Smooth muscle cell (in vitro differentiated cells): ENCODE measurements around the gene EVL. TPM values are rescaled to one million over a fixed set of nuclear protein-coding genes. Genes with fewer than 3 reads are reported as not detected.

Experiments used
- DNase-seq: peaks from one replicate; lab custom pipeline; 2025; ENCODE audit not compliant: unreplicated experiment; lab: John Stamatoyannopoulos, UW
- H2AFZ ChIP-seq: fragments of 200-600 bp; sonication (generic); 2 replicates; pipeline ENCODE4 v1.6.0; 2016; ENCODE audit warnings: antibody characterized with exemption, low read depth, mild to moderate bottlenecking
- H3F3A ChIP-seq: fragments of 200-600 bp; sonication (generic); 2 replicates; pipeline ENCODE4 v1.6.0; 2017; ENCODE audit warnings: antibody characterized with exemption, low read depth
- H3K27ac ChIP-seq: fragments of 200-600 bp; sonication (generic); 2 replicates; pipeline ENCODE4 v1.5.1; 2016; ENCODE audit warnings: low read depth, mild to moderate bottlenecking
- H3K27me3 ChIP-seq: fragments of 200-600 bp; sonication (generic); 2 replicates; pipeline ENCODE4 v1.6.1; 2016; ENCODE audit warnings: low read depth, mild to moderate bottlenecking
- H3K36me3 ChIP-seq: fragments of 200-600 bp; sonication (generic); 2 replicates; pipeline ENCODE4 v1.5.1; 2016; ENCODE audit warnings: low read depth
- H3K4me1 ChIP-seq: fragments of 200-600 bp; sonication (generic); 2 replicates; pipeline ENCODE4 v1.5.1; 2016; ENCODE audit warnings: low read depth
- H3K4me2 ChIP-seq: fragments of 200-600 bp; sonication (generic); 2 replicates; pipeline ENCODE4 v1.6.0; 2016; ENCODE audit warnings: mild to moderate bottlenecking
- H3K4me3 ChIP-seq: fragments of 200-600 bp; sonication (generic); 2 replicates; pipeline ENCODE4 v1.5.1; 2016; ENCODE audit warnings: mild to moderate bottlenecking
- H3K79me2 ChIP-seq: fragments of 200-600 bp; sonication (generic); 2 replicates; pipeline ENCODE4 v1.6.0; 2016; ENCODE audit warnings: low read depth, mild to moderate bottlenecking
- H3K9ac ChIP-seq: fragments of 200-600 bp; sonication (generic); 2 replicates; pipeline ENCODE4 v1.6.0; 2016; ENCODE audit warnings: low read depth
- H3K9me3 ChIP-seq: fragments of 200-600 bp; sonication (generic); replicated peaks from 2 replicates; pipeline ENCODE4 v1.5.1; 2016; ENCODE audit warnings: low read depth
- H4K20me1 ChIP-seq: fragments of 200-600 bp; sonication (generic); 2 replicates; pipeline ENCODE4 v1.6.0; 2016; ENCODE audit warnings: low read depth
- CTCF ChIP-seq: fragments of 200-600 bp; sonication (generic); IDR thresholded peaks from 2 replicates; pipeline ENCODE4 v1.5.1; 2017; ENCODE audit warnings: borderline replicate concordance, mild to moderate bottlenecking, antibody characterized with exemption; ENCODE audit not compliant: insufficient read depth, poor library complexity, severe bottlenecking
- WGBS: methylation state at CpG from one replicate; pipeline ENCODE4 v1.1.7; 2016; ENCODE audit warnings: low lambda C conversion rate; 5-methylcytosine and 5-hydroxymethylcytosine counted together
- polyA plus RNA-seq: library from polyadenylated mRNA; unstranded; fragments of >200 nt; fragmentation: Nextera tagmentation; extraction: Ambion mirVana; gene quantifications from 2 replicates; pipeline ENCODE4 v1.2.1, GENCODE V29; 2016
- total RNA-seq: library from RNA; depleted of rRNA; stranded (reverse); fragments of >200 nt; gene quantifications from 2 replicates; pipeline ENCODE4 v1.2.3, GENCODE V29; 2014

Gene EVL
- total and polyA plus RNA-seq, 2 experiments from 2014 or later: 19.5 to 26.3 TPM

DNA sequence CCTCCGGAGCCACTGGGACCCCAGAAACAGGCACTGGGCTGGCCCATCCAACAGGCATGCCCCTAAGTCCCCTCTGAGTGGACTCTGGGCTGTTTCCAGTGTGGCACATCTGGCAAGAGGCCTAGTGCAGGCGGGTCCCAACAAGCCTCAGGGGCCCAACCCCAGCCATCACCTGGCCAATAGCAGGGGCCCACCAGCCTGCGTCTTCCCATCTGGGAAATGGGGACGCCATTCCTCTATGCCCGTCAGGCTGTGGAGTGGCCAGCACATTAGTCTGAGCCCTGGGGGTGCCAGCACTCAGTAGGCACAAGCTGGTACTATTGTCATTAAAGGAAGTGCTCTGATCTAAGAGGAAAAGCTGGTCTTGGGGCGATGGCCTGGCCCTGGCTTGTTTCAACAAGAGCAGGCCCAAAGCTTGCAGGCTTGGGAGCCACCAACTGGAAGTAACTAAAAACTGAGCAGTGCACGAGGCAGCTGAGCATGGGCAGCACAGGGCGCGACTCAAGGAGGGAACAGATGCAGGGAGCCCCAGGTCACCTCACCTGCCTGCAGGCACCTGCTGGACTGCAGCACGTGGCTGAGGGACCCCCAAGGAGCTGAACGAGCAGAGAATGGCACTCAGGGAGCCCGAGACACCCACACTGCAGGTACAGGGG, 85.8 kb downstream of the EVL start:
- Histone ChIP-seq H3K9ac (no peak overlapping the region), H3K4me2 (no peak overlapping the region), H3K27me3 (no peaks in the 10 kb centered on the region), H3K4me3 (no peak overlapping the region), H2AFZ (no peak overlapping the region), H4K20me1 (no peaks in the 10 kb centered on the region), H3F3A (no peaks in the 10 kb centered on the region), H3K79me2 (no peaks in the 10 kb centered on the region), H3K36me3 (no peaks in the 10 kb centered on the region), H3K4me1 (peaks cover 3% of the 10 kb centered on the region), H3K27ac (no peak overlapping the region), H3K9me3 (no peaks in the 10 kb centered on the region)
- TF ChIP-seq CTCF: no peak
- 91% methylated on average over 12 of the region's 12 CpGs for WGBS
- DNase-seq: no peak

- no peaks in the 10 kb centered on the region for H3F3A ChIP-seq
- peaks cover 3% of the 10 kb centered on the region for H3K4me1 ChIP-seq
- H3K4me3 ChIP-seq: no peak overlapping the region
- no peaks in the 10 kb centered on the region for H4K20me1 ChIP-seq
- peaks cover 9% of the 10 kb centered on the region for H3K27me3 ChIP-seq
- no peak overlapping the region for H3K4me2 ChIP-seq
- WGBS: 96% methylated on average over 10 of the region's 10 CpGs
- no peak for TF ChIP-seq CTCF
- H3K9ac ChIP-seq: no peak overlapping the region
- no peaks in the 10 kb centered on the region for H3K79me2 ChIP-seq
- no peak for DNase-seq
- H3K9me3 ChIP-seq: no peaks in the 10 kb centered on the region
- H3K27ac ChIP-seq: no peak overlapping the region
- no peak overlapping the region for H2AFZ ChIP-seq
- H3K36me3 ChIP-seq: no peaks in the 10 kb centered on the region
Measured at GRCh38 chr14:100152091-100152490, 86.9 kb downstream of the EVL start.

DNA sequence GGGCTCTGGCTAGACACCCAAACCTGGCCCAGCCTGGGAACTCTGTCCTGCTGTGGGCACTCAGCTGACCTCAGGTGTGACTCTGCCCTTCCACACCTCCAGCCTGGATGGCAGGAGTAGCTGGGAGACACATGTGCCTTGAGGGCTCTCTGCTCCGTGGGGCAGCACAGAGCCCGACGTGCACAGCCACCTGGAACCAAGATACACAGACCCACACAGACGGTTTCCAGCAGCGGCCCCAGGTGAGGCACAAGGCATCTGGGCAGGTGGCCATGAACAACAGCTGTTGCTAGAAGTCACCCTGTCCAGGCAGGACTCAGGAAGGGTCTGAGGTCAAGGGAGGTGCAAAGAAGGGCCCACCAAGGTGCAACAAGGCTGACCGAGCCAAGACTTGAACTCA, 88.3 kb downstream of the EVL start:
- 96% methylated on average over 6 of the region's 6 CpGs for WGBS
- no peaks in the 10 kb centered on the region for H4K20me1 ChIP-seq
- TF ChIP-seq CTCF: no peak
- H3K9ac ChIP-seq: no peak overlapping the region
- no peaks in the 10 kb centered on the region for H3K79me2 ChIP-seq
- no peak overlapping the region for H2AFZ ChIP-seq
- H3K27me3 ChIP-seq: peaks cover 23% of the 10 kb centered on the region
- H3K4me1 ChIP-seq: peaks cover 3% of the 10 kb centered on the region
- H3F3A ChIP-seq: no peaks in the 10 kb centered on the region
- no peak overlapping the region for H3K27ac ChIP-seq
- no peak for DNase-seq
- H3K9me3 ChIP-seq: no peaks in the 10 kb centered on the region
- H3K36me3 ChIP-seq: no peaks in the 10 kb centered on the region
- H3K4me3 ChIP-seq: no peak overlapping the region
- H3K4me2 ChIP-seq: no peak overlapping the region

- H3K36me3 ChIP-seq: no peaks in the 10 kb centered on the region
- WGBS: 63% methylated on average over 8 of the region's 8 CpGs
- no peak for DNase-seq
- no peaks in the 10 kb centered on the region for H3K9me3 ChIP-seq
- no peaks in the 10 kb centered on the region for H3F3A ChIP-seq
- H4K20me1 ChIP-seq: no peaks in the 10 kb centered on the region
- no peak overlapping the region for H3K27ac ChIP-seq
- no peaks in the 10 kb centered on the region for H3K79me2 ChIP-seq
- peaks cover 3% of the 10 kb centered on the region for H3K4me1 ChIP-seq
- H3K27me3 ChIP-seq: peaks cover 38% of the 10 kb centered on the region
- no peak overlapping the region for H3K9ac ChIP-seq
- H3K4me3 ChIP-seq: no peak overlapping the region
- no peak overlapping the region for H2AFZ ChIP-seq
- H3K4me2 ChIP-seq: no peak overlapping the region
- peak; percentile 48 for TF ChIP-seq CTCF
Measured at GRCh38 chr14:100155049-100155621, 89.9 kb downstream of the EVL start.
